HCT116 (cell line): ENCODE data around the gene RGS4. TPM values are rescaled to one million over a fixed set of nuclear protein-coding genes. Genes with fewer than 3 reads are reported as not detected.
"Not testable (repeated sequence)": the region's sequence is repeated elsewhere in the genome, so short reads cannot be mapped to it uniquely, and the experiment has no call there.

Experiments used
- ATAC-seq: fragments of 200-7000 bp; cut with Tn5 transposase; 2 replicates; pipeline ENCODE4 v1.9.1; 2020; ENCODE audit warnings: mild to moderate bottlenecking, moderate library complexity
- BruUV-seq: library from RNA; stranded (reverse); fragments of 400-500 nt; replicated peaks from 2 replicates; lab custom pipeline; 2021; lab: Mats Ljungman, UMichigan
- CTCF ChIA-PET: fragments of 300-600 bp; sonication (Branson Sonifier 250); formaldehyde crosslinking; loops from one replicate; lab custom pipeline; 2021; ENCODE audit warnings: antibody characterized with exemption; lab: Charles Lee
- POLR2A ChIA-PET: fragments of 300-600, 350-600 bp; sonication (Branson Sonifier 250); formaldehyde crosslinking; loops from one replicate; lab custom pipeline; 2021; ENCODE audit warnings: antibody characterized with exemption; lab: Charles Lee
- RAD21 ChIA-PET, 2 experiments: fragments of 300-600 bp; sonication (Branson Sonifier 250); formaldehyde crosslinking; loops; one replicate each; lab custom pipeline; 2023; ENCODE audit warnings: low total read pairs in 2 of 2; ENCODE audit not compliant: uncharacterized antibody in 2 of 2, unreplicated experiment in 2 of 2, low non-redundant PET in 1 of 2; lab: Charles Lee
- DNase-seq: peaks from one replicate; pipeline ENCODE4 v3.0.0-alpha.2; 2010; ENCODE audit warnings: low read depth, low spot score
- H2AFZ ChIP-seq: fragments of 200-600 bp; shearing (Covaris generic), sonication (generic); 2 replicates; pipeline ENCODE4 v1.6.1; 2017; ENCODE audit warnings: low read depth, mixed run types, mixed read lengths, antibody characterized with exemption, low read length; ENCODE audit not compliant: poor library complexity, severe bottlenecking
- H3K27ac ChIP-seq: 2 replicates; pipeline ENCODE4 v1.5.1; 2012; ENCODE audit warnings: low read depth, low read length
- H3K27me3 ChIP-seq: fragments of 200-600 bp; sonication (generic); 2 replicates; pipeline ENCODE4 v1.6.1; 2016; ENCODE audit warnings: mixed run types, low read length, mixed read lengths; ENCODE audit not compliant: insufficient read depth
- H3K36me3 ChIP-seq, 2 experiments: fragments of 200-500 bp in 1 of 2; fragments of 200-600 bp in 1 of 2; sonication (Bioruptor generic) in 1 of 2; sonication (generic) in 1 of 2; 2 replicates each; pipeline versions ENCODE4 v1.5.1 to v1.6.1; 2014 to 2016; ENCODE audit warnings: low read length in 2 of 2, inconsistent platforms in 1 of 2, mixed read lengths in 1 of 2, mixed run types in 1 of 2; ENCODE audit not compliant: insufficient read depth in 2 of 2, control insufficient read depth in 1 of 2
- H3K4me1 ChIP-seq, 2 experiments: fragments of 200-600 bp in 1 of 2; sonication (generic) in 1 of 2; 2 replicates each; pipeline versions ENCODE4 v1.5.1 to v1.6.1; 2012 to 2017; ENCODE audit warnings: low read length in 2 of 2, inconsistent platforms in 1 of 2, mild to moderate bottlenecking in 1 of 2, mixed read lengths in 1 of 2, mixed run types in 1 of 2, moderate library complexity in 1 of 2; ENCODE audit not compliant: insufficient read depth in 2 of 2, control insufficient read depth in 1 of 2
- H3K4me2 ChIP-seq: fragments of 200-600 bp; sonication (generic); 2 replicates; pipeline ENCODE4 v1.6.1; 2017; ENCODE audit warnings: mixed run types, low read length, mixed read lengths
- H3K4me3 ChIP-seq, 2 experiments: fragments of 200-600 bp in 1 of 2; sonication (generic) in 1 of 2; replicated peaks in 1 of 2; 2 replicates each; pipeline ENCODE4 v1.5.1; 2011 to 2016; ENCODE audit warnings: low read length in 2 of 2, control low read depth in 1 of 2, low read depth in 1 of 2, mild to moderate bottlenecking in 1 of 2, mixed read lengths in 1 of 2, mixed run types in 1 of 2
- H3K79me2 ChIP-seq: fragments of 200-600 bp; sonication (generic); 2 replicates; pipeline ENCODE4 v1.6.1; 2017; ENCODE audit warnings: mild to moderate bottlenecking, mixed run types, low read length, moderate library complexity, mixed read lengths; ENCODE audit not compliant: insufficient read depth
- H3K9ac ChIP-seq: fragments of 200-600 bp; sonication (generic); 2 replicates; pipeline ENCODE4 v1.6.1; 2016; ENCODE audit warnings: low read length, mixed read lengths
- H3K9me2 ChIP-seq: fragments of 200-600 bp; sonication (generic), shearing (Covaris generic); 2 replicates; pipeline ENCODE4 v1.6.1; 2017; ENCODE audit warnings: mixed run types, mild to moderate bottlenecking, moderate library complexity; ENCODE audit not compliant: insufficient read depth
- H3K9me3 ChIP-seq, 2 experiments: fragments of 200-500 bp in 1 of 2; fragments of 200-600 bp in 1 of 2; sonication (Bioruptor generic) in 1 of 2; sonication (generic) in 1 of 2; 2 replicates each; pipeline ENCODE4 v1.6.1; 2014 to 2017; ENCODE audit warnings: low read length in 2 of 2, mixed read lengths in 2 of 2, inconsistent platforms in 1 of 2, low read depth in 1 of 2, mild to moderate bottlenecking in 1 of 2, mixed run types in 1 of 2, moderate library complexity in 1 of 2; ENCODE audit not compliant: control insufficient read depth in 1 of 2, insufficient read depth in 1 of 2
- H4K20me1 ChIP-seq: fragments of 200-600 bp; sonication (generic), shearing (Covaris generic); 2 replicates; pipeline ENCODE4 v1.6.1; 2017; ENCODE audit warnings: mixed run types, mild to moderate bottlenecking, moderate library complexity; ENCODE audit not compliant: insufficient read depth
- CEBPB ChIP-seq: IDR thresholded peaks from 2 replicates; pipeline ENCODE4 v1.6.1; 2012; ENCODE audit warnings: low read depth
- EGR1 ChIP-seq: IDR thresholded peaks from 2 replicates; pipeline ENCODE4 v1.6.1; 2012; ENCODE audit warnings: low read depth
- JUND ChIP-seq: IDR thresholded peaks from 2 replicates; pipeline ENCODE4 v1.6.1; 2012
- POLR2A ChIP-seq: IDR thresholded peaks from 2 replicates; pipeline ENCODE4 v1.7.0; 2011; ENCODE audit warnings: borderline replicate concordance; ENCODE audit not compliant: insufficient read depth, insufficient read length; ENCODE audit errors: extremely low read depth
- SP1 ChIP-seq: IDR thresholded peaks from 2 replicates; pipeline ENCODE4 v1.6.1; 2012; ENCODE audit warnings: low read depth
- SRF ChIP-seq: IDR thresholded peaks from 2 replicates; pipeline ENCODE4 v1.6.1; 2012; ENCODE audit warnings: low read depth
- TCF7L2 ChIP-seq: IDR thresholded peaks from 2 replicates; pipeline ENCODE4 v1.7.0; 2011; ENCODE audit warnings: borderline replicate concordance, inconsistent platforms; ENCODE audit not compliant: insufficient read depth, insufficient read length; ENCODE audit errors: extremely low read depth
- intact Hi-C: fragments of 100-400 bp; cut with micrococcal nuclease; formaldehyde crosslinking; loops from 2 replicates; pipeline ENCODE4 v1.10.0; 2022
- total RNA-seq: library from RNA; stranded (reverse); gene quantifications from one replicate; pipeline ENCODE4 v1.2.1, GENCODE V29; 2021; ENCODE audit not compliant: unreplicated experiment

RGS4 gene
- total RNA-seq, 1 experiment from 2014 or later: not detected

GRCh38 chr1:163085904-163086268 is 16.7 kb downstream of the RGS4 start:
- no peak overlapping the region for H3K9ac ChIP-seq
- intact Hi-C loops: no loop called here
- H3K4me2 ChIP-seq: no peak overlapping the region
- H3K27me3 ChIP-seq: no peaks in the 10 kb centered on the region
- DNase-seq (no peak), ATAC-seq (no peak)
- TF ChIP-seq POLR2A: no peak
- TF ChIP-seq EGR1: no peak
- no peak for TF ChIP-seq CEBPB
- TF ChIP-seq SRF: no peak
- no peak for TF ChIP-seq TCF7L2
- no peak; the same call in 1 of the 2 replicates for TF ChIP-seq JUND
- TF ChIP-seq SP1: no peak
- POLR2A ChIA-PET: no interaction called here
- no peaks in the 10 kb centered on the region for H3K79me2 ChIP-seq
- H3K27ac ChIP-seq: no peak overlapping the region
- H3K4me1 ChIP-seq: peaks cover 0 to 6% of the 10 kb centered on the region in 2 experiments; a peak in 1 of 4 replicates
- no TSS peak for BruUV-seq
- CTCF ChIA-PET: no interaction called here
- no peaks in the 10 kb centered on the region for H3K9me2 ChIP-seq
- RAD21 ChIA-PET: no interaction called here
- no peak overlapping the region for H3K4me3 ChIP-seq
- H4K20me1 ChIP-seq: no peaks in the 10 kb centered on the region
- no peaks in the 10 kb centered on the region for H3K36me3 ChIP-seq
- H3K9me3 ChIP-seq: no peaks in the 10 kb centered on the region
- H2AFZ ChIP-seq: no peak overlapping the region

GRCh38 chr1:163089117-163089516 is 20.0 kb downstream of the RGS4 start:
- intact Hi-C loops, H3K9me2 ChIP-seq, DNase-seq, RAD21 ChIA-PET, CTCF ChIA-PET, H3K27ac ChIP-seq, H3K79me2 ChIP-seq, H2AFZ ChIP-seq, H3K9me3 ChIP-seq, H3K4me1 ChIP-seq, H3K4me3 ChIP-seq, ATAC-seq, H3K27me3 ChIP-seq, H3K36me3 ChIP-seq, H4K20me1 ChIP-seq, H3K9ac ChIP-seq, BruUV-seq, H3K4me2 ChIP-seq, POLR2A ChIA-PET: not testable (repeated sequence)
